IMR-90 (cell line): ENCODE data around the gene RBMS3. TPM values are rescaled to one million over a fixed set of nuclear protein-coding genes. Genes with fewer than 3 reads are reported as not detected.

ENCODE experiments used
- ATAC-seq: fragments of 200-7000 bp; cut with Tn5 transposase; 2 replicates; pipeline ENCODE4 v1.9.1; 2020; ENCODE audit warnings: low read depth, mild to moderate bottlenecking, moderate library complexity
- BruUV-seq: library from RNA; stranded (reverse); fragments of 400-500 nt; replicated peaks from 2 replicates; lab custom pipeline; 2021; lab: Mats Ljungman, UMichigan
- CTCF ChIA-PET: fragments of 300-600 bp; formaldehyde crosslinking; extraction: SDS; loops from one replicate; lab custom pipeline; 2021; ENCODE audit warnings: antibody characterized with exemption; lab: Yijun Ruan, JAX
- POLR2A ChIA-PET: fragments of 300-600 bp; sonication (Branson Sonifier 250); formaldehyde crosslinking; loops from one replicate; lab custom pipeline; 2022; ENCODE audit warnings: antibody characterized with exemption; ENCODE audit not compliant: unreplicated experiment; lab: Charles Lee
- DNase-seq: peaks from one replicate; pipeline ENCODE4 v3.0.0; 2013
- H2AFZ ChIP-seq: replicated peaks from 2 replicates; pipeline ENCODE3; 2013; ENCODE audit warnings: low read length, mild to moderate bottlenecking; ENCODE audit not compliant: poor library complexity
- H2AK5ac ChIP-seq: 2 replicates; pipeline ENCODE4 v1.6.1; 2013; ENCODE audit warnings: low read depth, low read length, inconsistent platforms
- H2AK9ac ChIP-seq: replicated peaks from 2 replicates; pipeline ENCODE3; 2013; ENCODE audit warnings: mild to moderate bottlenecking, low read depth, low read length, moderate library complexity; ENCODE audit not compliant: poor library complexity
- H2BK120ac ChIP-seq: 2 replicates; pipeline ENCODE4 v1.6.1; 2013; ENCODE audit warnings: low read depth, low read length, inconsistent platforms
- H2BK15ac ChIP-seq: 3 replicates; pipeline ENCODE4 v1.6.1; 2013; ENCODE audit warnings: low read depth, low read length, inconsistent platforms
- H2BK20ac ChIP-seq: 2 replicates; pipeline ENCODE4 v1.6.1; 2013; ENCODE audit warnings: low read depth, mild to moderate bottlenecking, inconsistent platforms, low read length, moderate library complexity
- H2BK5ac ChIP-seq: 2 replicates; pipeline ENCODE4 v1.6.1; 2013; ENCODE audit warnings: mild to moderate bottlenecking, low read depth, low read length, inconsistent platforms; ENCODE audit not compliant: poor library complexity, severe bottlenecking
- H3K14ac ChIP-seq: replicated peaks from 2 replicates; pipeline ENCODE4 v1.6.1; 2013; ENCODE audit warnings: low read depth, low read length, inconsistent platforms
- H3K18ac ChIP-seq: 2 replicates; pipeline ENCODE4 v1.6.1; 2013; ENCODE audit warnings: low read depth, low read length, control low read depth
- H3K23ac ChIP-seq: 2 replicates; pipeline ENCODE4 v1.6.1; 2013; ENCODE audit warnings: low read depth, low read length, inconsistent platforms
- H3K27ac ChIP-seq: 2 replicates; pipeline ENCODE4 v1.5.1; 2013; ENCODE audit warnings: mild to moderate bottlenecking, control low read depth, low read length; ENCODE audit not compliant: insufficient read depth
- H3K27me3 ChIP-seq: 2 replicates; pipeline ENCODE4 v1.6.1; 2013; ENCODE audit warnings: low read length; ENCODE audit not compliant: control insufficient read depth, insufficient read depth
- H3K36me3 ChIP-seq: 2 replicates; pipeline ENCODE4 v1.6.1; 2013; ENCODE audit warnings: low read length, mixed read lengths; ENCODE audit not compliant: control insufficient read depth, insufficient read depth
- H3K4ac ChIP-seq: 2 replicates; pipeline ENCODE4 v1.6.1; 2013; ENCODE audit warnings: low read depth, low read length, inconsistent platforms
- H3K4me1 ChIP-seq: 2 replicates; pipeline ENCODE4 v1.6.1; 2013; ENCODE audit warnings: low read length, mixed read lengths; ENCODE audit not compliant: control insufficient read depth, insufficient read depth
- H3K4me2 ChIP-seq: 2 replicates; pipeline ENCODE4 v1.6.1; 2013; ENCODE audit warnings: low read depth, mild to moderate bottlenecking, control low read depth, low read length, moderate library complexity
- H3K4me3 ChIP-seq: 2 replicates; pipeline ENCODE4 v1.5.1; 2013; ENCODE audit warnings: low read depth, mild to moderate bottlenecking, control low read depth, low read length, moderate library complexity; ENCODE audit not compliant: insufficient read depth
- H3K56ac ChIP-seq: 2 replicates; pipeline ENCODE4 v1.6.1; 2013; ENCODE audit warnings: low read length, inconsistent platforms; ENCODE audit not compliant: insufficient read depth; ENCODE audit errors: extremely low read depth
- H3K79me1 ChIP-seq, 2 experiments: 2 replicates each; pipeline ENCODE4 v1.6.1; 2013; ENCODE audit warnings: low read length in 2 of 2, inconsistent platforms in 1 of 2, low read depth in 1 of 2
- H3K9ac ChIP-seq: 2 replicates; pipeline ENCODE4 v1.6.1; 2013; ENCODE audit warnings: low read depth, low read length, control low read depth
- H3K9me1 ChIP-seq: 2 replicates; pipeline ENCODE4 v1.6.1; 2013; ENCODE audit warnings: low read length, inconsistent platforms; ENCODE audit not compliant: insufficient read depth
- H3K9me3 ChIP-seq: 2 replicates; pipeline ENCODE4 v1.6.1; 2013; ENCODE audit warnings: low read length; ENCODE audit not compliant: control insufficient read depth, insufficient read depth
- H4K20me1 ChIP-seq: 2 replicates; pipeline ENCODE4 v1.6.1; 2013; ENCODE audit warnings: low read length, inconsistent platforms; ENCODE audit not compliant: insufficient read depth
- H4K5ac ChIP-seq: 2 replicates; pipeline ENCODE4 v1.6.1; 2013; ENCODE audit warnings: mild to moderate bottlenecking, low read depth, low read length, control low read depth
- H4K8ac ChIP-seq, 2 experiments: 2 replicates each; pipeline ENCODE4 v1.6.1; 2013; ENCODE audit warnings: low read depth in 2 of 2, low read length in 2 of 2, control low read depth in 1 of 2, inconsistent platforms in 1 of 2
- H4K91ac ChIP-seq: 2 replicates; pipeline ENCODE4 v1.6.1; 2013; ENCODE audit warnings: low read depth, low read length, inconsistent platforms; ENCODE audit not compliant: insufficient read depth
- BHLHE40 ChIP-seq: fragments of 150-350 bp; IDR thresholded peaks from 2 replicates; pipeline ENCODE4 v1.6.1; 2016; ENCODE audit warnings: mild to moderate bottlenecking, low read depth, low read length
- CHD1 ChIP-seq: IDR thresholded peaks from 2 replicates; pipeline ENCODE4 v1.6.1; 2012; ENCODE audit warnings: low read depth, low read length, improper control_type of control experiment
- CTCF ChIP-seq: conservative IDR thresholded peaks from 2 replicates; pipeline ENCODE4 v1.5.1; 2012; ENCODE audit warnings: mild to moderate bottlenecking, low read depth, low read length, improper control_type of control experiment
- ELK1 ChIP-seq: fragments of 150-350 bp; IDR thresholded peaks from 2 replicates; pipeline ENCODE4 v1.6.1; 2016; ENCODE audit warnings: low read depth, mild to moderate bottlenecking, low read length, moderate library complexity, borderline replicate concordance
- FOS ChIP-seq: fragments of 150-350 bp; IDR thresholded peaks from 2 replicates; pipeline ENCODE4 v1.6.1; 2016; ENCODE audit warnings: low read depth, low read length
- MAFK ChIP-seq: IDR thresholded peaks from 2 replicates; pipeline ENCODE4 v1.6.1; 2012; ENCODE audit warnings: low read depth, low read length, improper control_type of control experiment
- MAZ ChIP-seq: IDR thresholded peaks from 2 replicates; pipeline ENCODE4 v1.6.1; 2012; ENCODE audit warnings: low read depth, mild to moderate bottlenecking, low read length, improper control_type of control experiment, moderate library complexity, borderline replicate concordance
- MXI1 ChIP-seq: IDR thresholded peaks from 2 replicates; pipeline ENCODE4 v1.6.1; 2012; ENCODE audit warnings: low read depth, mild to moderate bottlenecking, low read length, moderate library complexity, borderline replicate concordance
- NFE2L2 ChIP-seq: fragments of 150-350 bp; IDR thresholded peaks from 2 replicates; pipeline ENCODE4 v1.6.1; 2016; ENCODE audit warnings: low read depth, mild to moderate bottlenecking, low read length
- RAD21 ChIP-seq: IDR thresholded peaks from 2 replicates; pipeline ENCODE4 v1.6.1; 2012; ENCODE audit warnings: low read length, improper control_type of control experiment
- RCOR1 ChIP-seq: IDR thresholded peaks from 2 replicates; pipeline ENCODE4 v1.6.1; 2012; ENCODE audit warnings: mild to moderate bottlenecking, low read length, improper control_type of control experiment; ENCODE audit not compliant: insufficient replicate concordance
- SMC3 ChIP-seq: fragments of 150-350 bp; IDR thresholded peaks from 2 replicates; pipeline ENCODE4 v1.6.1; 2016; ENCODE audit warnings: low read depth, mild to moderate bottlenecking, antibody characterized with exemption, low read length, moderate library complexity
- USF2 ChIP-seq: fragments of 150-350 bp; IDR thresholded peaks from 2 replicates; pipeline ENCODE4 v1.6.1; 2017; ENCODE audit warnings: mild to moderate bottlenecking, antibody characterized with exemption, low read length, low read depth
- dilution Hi-C: fragments of 300-500 bp; cut with HindIII; formaldehyde crosslinking; loops from one replicate; pipeline ENCODE4 v1.14.3; 2018; ENCODE audit warnings: low sequenced_read_pairs; ENCODE audit not compliant: unreplicated experiment
- in situ Hi-C: fragments of 300-500 bp; cut with MboI; formaldehyde crosslinking; loops from 3 replicates; pipeline ENCODE4 v1.14.3; 2019; ENCODE audit warnings: low sequenced_read_pairs, inconsistent platforms, mixed read lengths
- intact Hi-C: fragments of 100-400 bp; cut with micrococcal nuclease; formaldehyde crosslinking; loops from 2 replicates; pipeline ENCODE4 v1.10.0; 2022
- polyA plus RNA-seq, 3 experiments: library from polyadenylated mRNA; depleted of rRNA; stranded (reverse); fragments of >200 nt; gene quantifications; 2 replicates each; pipeline ENCODE4 v1.2.3, GENCODE V29; 2012; ENCODE audit warnings: low replicate concordance in 1 of 3
- total RNA-seq: library from RNA; depleted of rRNA; stranded (reverse); fragments of >200 nt; gene quantifications from 2 replicates; pipeline ENCODE4 v1.2.3, GENCODE V29; 2012

RBMS3 gene
- total and polyA plus RNA-seq, 2 of the 4 experiments (the other 2 are of a cell fraction): 15.2 to 127 TPM

GRCh38 chr3:29576675-29577074, 295.8 kb downstream of the RBMS3 start:
- Histone ChIP-seq H2BK20ac (no peak overlapping the region), H3K14ac (no peak overlapping the region), H4K20me1 (0 out of 2 replicates have a peak, but pooled peaks cover 7% of the 10 kb centered on the region), H2AFZ (no peak overlapping the region), H3K27ac (no peak overlapping the region), H3K23ac (no peak overlapping the region), H2AK5ac (no peak overlapping the region), H3K56ac (no peak overlapping the region), H4K91ac (no peak overlapping the region), H3K18ac (no peak overlapping the region), H2BK5ac (no peak overlapping the region), H3K79me1 (peaks cover 18 to 30% of the 10 kb centered on the region in 2 experiments), H3K9me1 (0 out of 2 replicates have a peak, but pooled peaks cover 8% of the 10 kb centered on the region), H4K8ac (no peak overlapping the region), H3K36me3 (no peaks in the 10 kb centered on the region), H3K4me1 (peaks cover 4% of the 10 kb centered on the region), H4K5ac (no peak overlapping the region), H3K27me3 (no peaks in the 10 kb centered on the region), H3K9ac (no peak overlapping the region), H2AK9ac (no peak overlapping the region), H3K9me3 (no peaks in the 10 kb centered on the region), H2BK120ac (no peak overlapping the region), H2BK15ac (no peak overlapping the region), H3K4ac (no peak overlapping the region), H3K4me2 (no peak overlapping the region), H3K4me3 (no peak overlapping the region)
- dilution Hi-C loops: no loop called here
- intact Hi-C loops: no loop called here
- DNase-seq (no peak), ATAC-seq (no peak)
- ChIA-PET POLR2A (no interaction called here), CTCF (no interaction called here)
- in situ Hi-C loops: no loop called here
- no TSS peak for BruUV-seq
- TF ChIP-seq FOS (no peak), CHD1 (no peak), MXI1 (no peak), BHLHE40 (no peak), SMC3 (no peak), ELK1 (no peak), MAZ (no peak), RCOR1 (no peak), USF2 (no peak), NFE2L2 (no peak), MAFK (no peak), RAD21 (no peak), CTCF (no peak)
